Measurements from ENCODE around the gene ODR4. TPM values are rescaled to one million over a fixed set of nuclear protein-coding genes. Genes with fewer than 3 reads are reported as not detected.

The ODR4 gene
- polyA plus RNA-seq, 1 donor from 2014 or later, result 32.6 TPM

DNA sequence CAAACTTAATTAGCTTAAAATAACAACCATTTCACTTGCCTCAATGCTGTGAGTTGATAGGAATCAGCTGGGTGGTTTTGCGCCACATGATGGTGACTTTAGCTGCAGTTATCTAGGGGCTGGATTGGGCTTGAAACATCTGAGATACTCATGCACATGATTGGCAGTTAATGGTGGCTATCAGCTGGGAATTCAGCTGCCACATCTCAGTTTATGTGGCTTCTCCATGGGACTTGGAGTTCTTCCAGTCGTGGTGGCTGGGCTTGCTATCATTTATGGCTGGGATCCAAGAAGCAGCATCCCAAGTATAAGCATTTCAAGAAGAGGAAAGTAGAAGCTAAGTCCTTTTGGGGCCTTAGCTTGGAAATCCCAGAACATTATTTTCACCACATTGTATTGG, 48.9 kb downstream of the ODR4 start:
- H3K27ac ChIP-seq (ENCODE audit: low read length), result no peak overlapping the region
- H3K27me3 ChIP-seq (ENCODE audit: insufficient read depth, low read depth, low read length), result no peaks in the 10 kb centered on the region
- no peak overlapping the region for H2AFZ ChIP-seq (ENCODE audit: low read depth, low read length)
- no peaks in the 10 kb centered on the region for H3K9me3 ChIP-seq (ENCODE audit: low read length)
- H3K9me2 ChIP-seq (ENCODE audit: insufficient read depth, low read length), result no peaks in the 10 kb centered on the region
- no peaks in the 10 kb centered on the region for H4K20me1 ChIP-seq (ENCODE audit: insufficient read depth)
- no peaks in the 10 kb centered on the region for H3K79me2 ChIP-seq (replicated peaks; ENCODE audit: insufficient read depth, low read length)
- no peaks in the 10 kb centered on the region for H3K36me3 ChIP-seq (ENCODE audit: insufficient read depth, low read length)
- no peaks in the 10 kb centered on the region for H3F3A ChIP-seq (ENCODE audit: insufficient read depth, low read length, poor library complexity, severe bottlenecking)
- H3K9ac ChIP-seq (ENCODE audit: low read length), result no peak overlapping the region
- TF ChIP-seq, protein P1, sequence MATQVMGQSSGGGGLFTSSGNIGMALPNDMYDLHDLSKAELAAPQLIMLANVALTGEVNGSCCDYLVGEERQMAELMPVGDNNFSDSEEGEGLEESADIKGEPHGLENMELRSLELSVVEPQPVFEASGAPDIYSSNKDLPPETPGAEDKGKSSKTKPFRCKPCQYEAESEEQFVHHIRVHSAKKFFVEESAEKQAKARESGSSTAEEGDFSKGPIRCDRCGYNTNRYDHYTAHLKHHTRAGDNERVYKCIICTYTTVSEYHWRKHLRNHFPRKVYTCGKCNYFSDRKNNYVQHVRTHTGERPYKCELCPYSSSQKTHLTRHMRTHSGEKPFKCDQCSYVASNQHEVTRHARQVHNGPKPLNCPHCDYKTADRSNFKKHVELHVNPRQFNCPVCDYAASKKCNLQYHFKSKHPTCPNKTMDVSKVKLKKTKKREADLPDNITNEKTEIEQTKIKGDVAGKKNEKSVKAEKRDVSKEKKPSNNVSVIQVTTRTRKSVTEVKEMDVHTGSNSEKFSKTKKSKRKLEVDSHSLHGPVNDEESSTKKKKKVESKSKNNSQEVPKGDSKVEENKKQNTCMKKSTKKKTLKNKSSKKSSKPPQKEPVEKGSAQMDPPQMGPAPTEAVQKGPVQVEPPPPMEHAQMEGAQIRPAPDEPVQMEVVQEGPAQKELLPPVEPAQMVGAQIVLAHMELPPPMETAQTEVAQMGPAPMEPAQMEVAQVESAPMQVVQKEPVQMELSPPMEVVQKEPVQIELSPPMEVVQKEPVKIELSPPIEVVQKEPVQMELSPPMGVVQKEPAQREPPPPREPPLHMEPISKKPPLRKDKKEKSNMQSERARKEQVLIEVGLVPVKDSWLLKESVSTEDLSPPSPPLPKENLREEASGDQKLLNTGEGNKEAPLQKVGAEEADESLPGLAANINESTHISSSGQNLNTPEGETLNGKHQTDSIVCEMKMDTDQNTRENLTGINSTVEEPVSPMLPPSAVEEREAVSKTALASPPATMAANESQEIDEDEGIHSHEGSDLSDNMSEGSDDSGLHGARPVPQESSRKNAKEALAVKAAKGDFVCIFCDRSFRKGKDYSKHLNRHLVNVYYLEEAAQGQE (IDR thresholded peaks at IDR 0.05; ENCODE audit: borderline replicate concordance), result no peak
- TF ChIP-seq EP300 (conservative IDR thresholded peaks at IDR 0.05; ENCODE audit: poor library complexity, severe bottlenecking) (no peak), MXI1 (conservative IDR thresholded peaks at IDR 0.05; ENCODE audit: poor library complexity, severe bottlenecking) (no peak), SMC3 (conservative IDR thresholded peaks at IDR 0.05; ENCODE audit: poor library complexity) (no peak), TAF1 (IDR thresholded peaks at IDR 0.05; ENCODE audit: low read depth) (no peak), EZH2 (IDR thresholded peaks at IDR 0.05; ENCODE audit: borderline replicate concordance, insufficient read depth, low read length, poor library complexity, severe bottlenecking) (no peak), POLR2AphosphoS5 (IDR thresholded peaks at IDR 0.05) (no peak), RAD21 (conservative IDR thresholded peaks at IDR 0.05) (no peak)
- TF ChIP-seq, protein P2, sequence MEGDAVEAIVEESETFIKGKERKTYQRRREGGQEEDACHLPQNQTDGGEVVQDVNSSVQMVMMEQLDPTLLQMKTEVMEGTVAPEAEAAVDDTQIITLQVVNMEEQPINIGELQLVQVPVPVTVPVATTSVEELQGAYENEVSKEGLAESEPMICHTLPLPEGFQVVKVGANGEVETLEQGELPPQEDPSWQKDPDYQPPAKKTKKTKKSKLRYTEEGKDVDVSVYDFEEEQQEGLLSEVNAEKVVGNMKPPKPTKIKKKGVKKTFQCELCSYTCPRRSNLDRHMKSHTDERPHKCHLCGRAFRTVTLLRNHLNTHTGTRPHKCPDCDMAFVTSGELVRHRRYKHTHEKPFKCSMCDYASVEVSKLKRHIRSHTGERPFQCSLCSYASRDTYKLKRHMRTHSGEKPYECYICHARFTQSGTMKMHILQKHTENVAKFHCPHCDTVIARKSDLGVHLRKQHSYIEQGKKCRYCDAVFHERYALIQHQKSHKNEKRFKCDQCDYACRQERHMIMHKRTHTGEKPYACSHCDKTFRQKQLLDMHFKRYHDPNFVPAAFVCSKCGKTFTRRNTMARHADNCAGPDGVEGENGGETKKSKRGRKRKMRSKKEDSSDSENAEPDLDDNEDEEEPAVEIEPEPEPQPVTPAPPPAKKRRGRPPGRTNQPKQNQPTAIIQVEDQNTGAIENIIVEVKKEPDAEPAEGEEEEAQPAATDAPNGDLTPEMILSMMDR (IDR thresholded peaks at IDR 0.05; ENCODE audit: poor library complexity, severe bottlenecking), result no peak
- H3K4me3 ChIP-seq (ENCODE audit: low read length), result no peak overlapping the region
- H3K4me2 ChIP-seq (ENCODE audit: low read length), result no peak overlapping the region

DNA sequence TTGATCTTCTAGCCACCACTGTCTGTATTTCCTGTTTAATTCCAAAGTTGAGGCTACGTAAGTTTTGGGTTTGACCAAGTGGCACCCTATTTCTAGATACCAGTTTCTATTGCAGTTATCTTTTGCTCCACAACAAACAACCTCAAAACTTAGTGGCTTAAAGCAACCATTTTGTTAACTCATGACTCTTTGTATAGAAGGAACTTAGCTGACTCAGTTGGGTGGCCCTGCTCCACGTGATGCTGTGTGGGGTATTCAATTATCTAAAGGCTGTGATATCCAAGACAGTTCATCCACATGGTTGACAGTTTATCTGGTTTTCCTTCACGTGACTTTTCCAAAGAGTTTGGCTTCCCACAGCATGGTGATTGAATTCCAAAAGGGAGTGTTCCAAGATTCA, 50.5 kb downstream of the ODR4 start:
- no peaks in the 10 kb centered on the region for H3K9me2 ChIP-seq (ENCODE audit: insufficient read depth, low read length)
- no peaks in the 10 kb centered on the region for H3K27me3 ChIP-seq (ENCODE audit: insufficient read depth, low read depth, low read length)
- no peaks in the 10 kb centered on the region for H4K20me1 ChIP-seq (ENCODE audit: insufficient read depth)
- no peak overlapping the region for H2AFZ ChIP-seq (ENCODE audit: low read depth, low read length)
- no peak overlapping the region for H3K4me3 ChIP-seq (ENCODE audit: low read length)
- no peaks in the 10 kb centered on the region for H3K79me2 ChIP-seq (replicated peaks; ENCODE audit: insufficient read depth, low read length)
- H3K9ac ChIP-seq (ENCODE audit: low read length), result no peak overlapping the region
- no peak overlapping the region for H3K4me2 ChIP-seq (ENCODE audit: low read length)
- no peak overlapping the region for H3K27ac ChIP-seq (ENCODE audit: low read length)
- TF ChIP-seq TAF1 (IDR thresholded peaks at IDR 0.05; ENCODE audit: low read depth), result no peak
- TF ChIP-seq, protein P2 (IDR thresholded peaks at IDR 0.05; ENCODE audit: poor library complexity, severe bottlenecking), result no peak
- no peak for TF ChIP-seq POLR2AphosphoS5 (IDR thresholded peaks at IDR 0.05)
- TF ChIP-seq EP300 (conservative IDR thresholded peaks at IDR 0.05; ENCODE audit: poor library complexity, severe bottlenecking), result no peak
- no peak for TF ChIP-seq RAD21 (conservative IDR thresholded peaks at IDR 0.05)
- TF ChIP-seq, protein P1 (IDR thresholded peaks at IDR 0.05; ENCODE audit: borderline replicate concordance), result no peak
- no peak for TF ChIP-seq EZH2 (IDR thresholded peaks at IDR 0.05; ENCODE audit: borderline replicate concordance, insufficient read depth, low read length, poor library complexity, severe bottlenecking)
- no peak for TF ChIP-seq SMC3 (conservative IDR thresholded peaks at IDR 0.05; ENCODE audit: poor library complexity)
- no peaks in the 10 kb centered on the region for H3F3A ChIP-seq (ENCODE audit: insufficient read depth, low read length, poor library complexity, severe bottlenecking)
- H3K9me3 ChIP-seq (ENCODE audit: low read length), result no peaks in the 10 kb centered on the region
- H3K36me3 ChIP-seq (ENCODE audit: insufficient read depth, low read length), result no peaks in the 10 kb centered on the region

All from neural cell (in vitro differentiated cells).